Activated CD4-positive, alpha-beta T cell treated with anti-CD3 and anti-CD28 coated beads for 24 hours (primary cell): ENCODE results near the gene PPP1R14D.

Experiments used
- DNase-seq, 2 donors: peaks; one replicate each; pipeline ENCODE4 v3.0.0-alpha.2; 2020; ENCODE audit warnings: low read depth in 2 of 2

The PPP1R14D gene

GRCh38 chr15:40782609-40783227, 45.8 kb downstream of the PPP1R14D start:
- DNase-seq = peak; percentile 59 to 73

- DNase-seq = no peak
These were observed 51.9 kb downstream of the PPP1R14D start for GRCh38 chr15:40776537-40777141.

GRCh38 chr15:40775740-40776536, 52.6 kb downstream of the PPP1R14D start:
- DNase-seq = no peak

- no peak for DNase-seq
These were observed 53.5 kb downstream of the PPP1R14D start for GRCh38 chr15:40775007-40775406.

GRCh38 chr15:40773902-40774301, 54.6 kb downstream of the PPP1R14D start:
- no peak for DNase-seq

- DNase-seq = no peak
These were observed 55.0 kb downstream of the PPP1R14D start for GRCh38 chr15:40773496-40773895.

- DNase-seq = no peak
These were observed 56.5 kb downstream of the PPP1R14D start for GRCh38 chr15:40772014-40772413.

GRCh38 chr15:40771242-40771641, 57.3 kb downstream of the PPP1R14D start:
- DNase-seq = no peak

- DNase-seq = no peak
These were observed 58.3 kb downstream of the PPP1R14D start for GRCh38 chr15:40770147-40770721.

GRCh38 chr15:40769274-40770146, 59.0 kb downstream of the PPP1R14D start, which contains the start of gene C15orf62:
C15orf62 (plus strand) TSS chr15:40769980; CDS start chr15:40770496, 516 bp downstream.
- peak; percentile 41 to 48 for DNase-seq

GRCh38 chr15:40768521-40769273, 59.8 kb downstream of the PPP1R14D start:
- no peak for DNase-seq

- DNase-seq = no peak
These were observed 60.5 kb downstream of the PPP1R14D start for GRCh38 chr15:40767838-40768500.

- no peak for DNase-seq
These were observed 61.3 kb downstream of the PPP1R14D start for GRCh38 chr15:40766906-40767837.

- no peak for DNase-seq
These were observed 62.2 kb downstream of the PPP1R14D start for GRCh38 chr15:40766194-40766815.
